MCF 10A (cell line): ENCODE results near the gene GPR107. TPM values are rescaled to one million over a fixed set of nuclear protein-coding genes. Genes with fewer than 3 reads are reported as not detected.
A peak's percentile ranks its signal among the peaks of the same experiment; 100 is the strongest.

Experiments used
- BruUV-seq: library from RNA; stranded (reverse); fragments of 400-500 nt; replicated peaks from 2 replicates; lab custom pipeline; 2021; lab: Mats Ljungman, UMichigan
- CTCF ChIA-PET: fragments of 300-600 bp; sonication (Branson Sonifier 250); formaldehyde crosslinking; extraction: SDS; loops from one replicate; lab custom pipeline; 2021; ENCODE audit warnings: antibody characterized with exemption, inconsistent platforms; lab: Yijun Ruan, JAX
- POLR2A ChIA-PET: fragments of 300-600, 350-650 bp; sonication (Branson Sonifier 250); formaldehyde crosslinking; extraction: SDS; loops from one replicate; lab custom pipeline; 2020; ENCODE audit warnings: antibody characterized with exemption, inconsistent platforms; lab: Yijun Ruan, JAX
- DNase-seq: peaks from one replicate; pipeline ENCODE4 v3.0.0-alpha.2; 2018; ENCODE audit not compliant: unreplicated experiment
- H3K27ac Mint-ChIP-seq: one replicate; pipeline ENCODE4 v1.8.0; 2022; ENCODE audit warnings: mild to moderate bottlenecking, low read depth, mixed read lengths; ENCODE audit not compliant: unreplicated experiment
- H3K27me3 Mint-ChIP-seq: one replicate; pipeline ENCODE4 v1.8.0; 2022; ENCODE audit warnings: mixed read lengths; ENCODE audit not compliant: insufficient read depth, unreplicated experiment
- H3K36me3 Mint-ChIP-seq: one replicate; pipeline ENCODE4 v1.8.0; 2022; ENCODE audit warnings: mild to moderate bottlenecking, moderate library complexity, mixed read lengths; ENCODE audit not compliant: insufficient read depth, unreplicated experiment
- H3K4me1 Mint-ChIP-seq: one replicate; pipeline ENCODE4 v1.8.0; 2022; ENCODE audit warnings: mixed read lengths; ENCODE audit not compliant: insufficient read depth, unreplicated experiment
- H3K4me3 Mint-ChIP-seq: one replicate; pipeline ENCODE4 v1.8.0; 2022; ENCODE audit warnings: mild to moderate bottlenecking, moderate library complexity, mixed read lengths; ENCODE audit not compliant: unreplicated experiment
- H3K9me3 Mint-ChIP-seq: one replicate; pipeline ENCODE4 v1.8.0; 2022; ENCODE audit warnings: mixed read lengths; ENCODE audit not compliant: unreplicated experiment
- CTCF ChIP-seq: fragments of 200-600 bp; IDR thresholded peaks from one replicate; pipeline ENCODE4 v1.8.0; 2022; ENCODE audit warnings: antibody characterized with exemption, mild to moderate bottlenecking; ENCODE audit not compliant: unreplicated experiment
- intact Hi-C: fragments of 100-400 bp; cut with micrococcal nuclease; formaldehyde crosslinking; loops from 2 replicates; pipeline ENCODE4 v1.14.1; 2022
- total RNA-seq: library from RNA; stranded (reverse); gene quantifications from 2 replicates; pipeline ENCODE4 v1.2.3, GENCODE V29; 2022

Gene GPR107
- total RNA-seq, 1 experiment from 2014 or later = 32.9 TPM

- no peaks in the 10 kb centered on the region for H3K4me1 Mint-ChIP-seq
- H3K4me3 Mint-ChIP-seq = no peak overlapping the region
- intact Hi-C loops = no loop called here
- no peak for DNase-seq
- no peaks in the 10 kb centered on the region for H3K27me3 Mint-ChIP-seq
- no TSS peak for BruUV-seq
- CTCF ChIA-PET = no interaction called here
- H3K27ac Mint-ChIP-seq = no peak overlapping the region
- POLR2A ChIA-PET = interaction anchor here (0.5 kb wide), 1 partner anchor 19 kb away, joined by 3 read pairs; no protein-coding TSS in a partner anchor
- no peak for TF ChIP-seq CTCF
- no peaks in the 10 kb centered on the region for H3K9me3 Mint-ChIP-seq
- H3K36me3 Mint-ChIP-seq = peaks cover 10% of the 10 kb centered on the region
Observed at GRCh38 chr9:130174920-130175321, 121.2 kb downstream of the GPR107 start.

DNA sequence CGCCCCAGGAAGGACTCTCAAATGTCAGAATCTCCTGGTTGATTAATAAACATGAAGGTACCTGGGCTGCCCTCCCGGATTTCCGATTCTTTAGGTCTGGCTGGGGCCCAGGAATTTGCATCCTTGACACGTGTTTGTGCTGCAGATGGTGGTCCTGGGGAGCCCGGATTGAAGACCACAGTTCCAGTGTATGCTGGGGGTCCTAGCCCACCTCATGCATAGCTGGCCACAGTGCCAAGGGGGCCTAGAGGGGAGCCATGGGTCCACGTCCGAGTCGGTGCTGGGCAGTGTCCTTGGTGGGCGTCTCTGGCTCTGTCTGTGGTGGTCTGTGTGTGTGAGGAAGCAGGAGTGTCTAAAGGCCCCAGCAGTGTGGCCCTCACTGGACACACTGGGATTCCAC lies 121.6 kb downstream of the GPR107 start:
- no peak for TF ChIP-seq CTCF
- DNase-seq = no peak
- Mint-ChIP-seq H3K27me3 (no peaks in the 10 kb centered on the region), H3K36me3 (peaks cover 10% of the 10 kb centered on the region), H3K27ac (no peak overlapping the region), H3K4me1 (no peaks in the 10 kb centered on the region), H3K4me3 (no peak overlapping the region), H3K9me3 (no peaks in the 10 kb centered on the region)
- intact Hi-C loops = no loop called here
- BruUV-seq = no TSS peak
- ChIA-PET CTCF (no interaction called here), POLR2A (no interaction called here)

DNA sequence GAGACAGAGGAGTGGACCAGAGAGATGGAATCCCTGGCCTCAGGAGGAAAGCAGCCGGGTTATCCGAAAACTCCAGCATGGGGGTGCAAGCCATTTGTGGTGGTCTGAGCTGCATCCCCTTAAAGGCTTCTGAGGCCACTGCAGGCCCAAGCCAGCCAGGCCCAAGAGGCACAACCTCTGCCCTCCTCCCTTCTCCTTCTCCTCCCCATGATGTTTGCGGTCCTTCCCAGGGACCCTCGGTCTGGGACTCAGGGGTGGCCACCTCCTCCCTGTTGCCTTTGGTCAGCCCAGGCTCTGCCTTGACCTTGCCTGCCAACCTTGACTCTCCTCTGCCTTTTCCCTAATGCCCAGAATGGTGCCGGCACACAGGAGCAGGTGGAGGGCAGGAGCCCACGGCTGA lies 123.1 kb downstream of the GPR107 start:
- H3K4me1 Mint-ChIP-seq = no peaks in the 10 kb centered on the region
- DNase-seq = no peak
- TF ChIP-seq CTCF = no peak
- CTCF ChIA-PET = no interaction called here
- no TSS peak for BruUV-seq
- H3K36me3 Mint-ChIP-seq = peaks cover 10% of the 10 kb centered on the region
- H3K27ac Mint-ChIP-seq = peak overlapping the region; percentile 78
- intact Hi-C loops = no loop called here
- no peaks in the 10 kb centered on the region for H3K9me3 Mint-ChIP-seq
- POLR2A ChIA-PET = no interaction called here
- H3K27me3 Mint-ChIP-seq = no peaks in the 10 kb centered on the region
- H3K4me3 Mint-ChIP-seq = no peak overlapping the region

DNA sequence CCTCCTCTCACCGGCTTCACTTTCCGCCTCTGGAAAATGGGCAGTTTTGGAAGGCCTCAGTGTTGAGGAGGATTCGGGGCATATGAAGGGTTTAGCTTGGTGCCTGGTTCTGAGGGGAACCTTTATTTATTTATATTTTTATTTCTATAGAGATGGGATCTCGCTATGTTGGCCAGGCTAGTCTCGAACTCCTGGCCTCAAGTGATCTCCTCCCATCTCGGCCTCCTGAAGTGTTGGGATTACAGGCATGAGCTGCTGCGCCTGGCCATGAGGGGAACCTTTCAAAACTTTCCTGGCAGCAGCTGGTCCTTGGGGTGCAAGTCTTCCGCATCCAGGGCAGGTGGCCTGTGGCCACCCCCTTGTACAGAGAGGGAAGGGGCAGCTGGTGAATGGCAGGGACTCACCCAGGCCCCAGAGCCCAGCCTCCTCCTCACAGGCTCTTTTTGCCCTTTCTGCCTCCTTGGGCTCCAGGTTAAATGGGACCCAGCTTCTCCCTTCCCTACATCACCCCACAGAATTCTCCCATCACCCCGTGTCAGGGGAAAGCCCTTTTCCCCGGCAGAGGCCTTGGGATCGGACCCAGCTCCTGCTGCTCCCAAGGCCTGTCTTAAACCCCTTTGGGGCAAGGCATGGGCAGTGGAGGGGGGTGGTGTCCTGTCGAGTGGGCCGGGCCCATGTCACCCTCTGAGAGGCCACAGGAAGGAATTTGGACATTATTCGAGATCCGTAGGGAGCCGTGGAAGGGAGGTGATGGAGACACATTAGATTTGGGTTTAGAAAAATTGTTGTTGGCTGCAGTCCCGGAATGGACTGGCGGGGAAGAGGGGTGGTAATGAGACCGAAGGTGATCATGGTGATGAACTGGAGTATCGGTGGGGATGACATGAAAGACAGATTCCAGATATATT lies 124.4 kb downstream of the GPR107 start:
- POLR2A ChIA-PET = no interaction called here
- no peaks in the 10 kb centered on the region for H3K9me3 Mint-ChIP-seq
- peak overlapping the region; percentile 25 for H3K27ac Mint-ChIP-seq
- no TSS peak for BruUV-seq
- no peak for TF ChIP-seq CTCF
- H3K27me3 Mint-ChIP-seq = no peaks in the 10 kb centered on the region
- peaks cover 2% of the 10 kb centered on the region for H3K4me1 Mint-ChIP-seq
- intact Hi-C loops = no loop called here
- peaks cover 10% of the 10 kb centered on the region for H3K36me3 Mint-ChIP-seq
- DNase-seq = no peak
- H3K4me3 Mint-ChIP-seq = no peak overlapping the region
- CTCF ChIA-PET = interaction anchor here (1.2 kb wide), 1 partner anchor 58 kb away, joined by 3 read pairs; no protein-coding TSS in a partner anchor
